Pons (tissue), 1 donor: ENCODE results near the gene RPS6KC1.
"Not testable (repeated sequence)": the region's sequence is repeated elsewhere in the genome, so short reads cannot be mapped to it uniquely, and the experiment has no call there.

Source experiments
- DNase-seq: peaks from one replicate; pipeline ENCODE4 v3.0.0-alpha.2; 2016; ENCODE audit warnings: low spot score

RPS6KC1 gene

DNA sequence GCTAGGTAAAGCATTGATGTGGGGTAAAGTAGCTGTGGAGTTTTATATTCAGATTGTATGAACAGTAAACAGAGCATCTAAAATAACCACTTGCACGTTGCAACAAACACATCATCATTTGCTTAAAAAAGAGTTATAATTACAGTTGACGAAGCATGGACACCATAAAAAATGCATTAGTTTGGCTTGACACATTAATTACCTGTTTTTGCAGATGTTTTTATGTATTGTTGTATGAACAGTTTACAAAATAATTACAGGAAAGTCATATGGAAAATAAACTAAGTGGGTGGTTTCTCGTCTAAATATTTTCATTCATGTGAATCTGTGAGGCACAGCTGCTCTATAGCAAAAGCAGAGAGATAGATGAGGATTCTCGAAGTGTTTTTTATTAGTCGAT is 108.3 kb downstream of the RPS6KC1 start:
- no peak for DNase-seq

DNA sequence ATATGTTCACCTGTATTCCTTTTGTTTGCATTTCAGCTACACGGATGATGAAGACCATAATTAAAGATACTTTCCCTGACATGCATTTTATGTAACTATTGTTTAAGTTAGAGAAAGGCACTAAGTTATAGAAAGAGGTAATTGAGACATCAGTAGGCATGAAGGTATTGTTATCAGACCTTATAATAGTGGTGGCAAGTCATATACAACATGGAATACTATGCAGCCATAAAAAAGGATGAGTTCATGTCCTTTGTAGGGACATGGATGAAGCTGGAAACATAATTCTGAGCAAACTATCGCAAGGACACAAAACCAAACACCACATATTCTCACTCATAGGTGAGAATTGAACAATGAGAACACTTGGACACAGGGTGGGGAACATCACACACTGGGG is 109.4 kb downstream of the RPS6KC1 start:
- DNase-seq = not testable (repeated sequence)

DNA sequence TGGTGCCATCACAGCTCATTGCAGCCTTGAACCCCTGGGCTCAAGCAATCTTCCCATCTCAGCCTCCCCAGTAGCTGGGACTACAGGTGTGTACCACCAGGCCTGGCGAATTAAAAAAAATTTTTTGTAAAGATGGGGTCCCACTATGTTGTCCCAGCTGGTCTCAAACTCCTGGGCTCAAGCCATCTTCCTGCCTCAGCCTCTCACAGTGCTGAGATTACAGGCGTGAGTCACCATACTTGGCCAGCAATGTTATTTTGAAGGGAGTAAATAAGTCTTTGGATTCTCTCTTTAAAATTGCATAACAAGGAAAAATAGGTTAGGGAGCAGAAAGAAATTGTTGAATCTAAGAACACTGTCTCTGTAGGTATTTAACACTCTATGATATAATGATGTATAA is 111.3 kb downstream of the RPS6KC1 start:
- no peak for DNase-seq

DNA sequence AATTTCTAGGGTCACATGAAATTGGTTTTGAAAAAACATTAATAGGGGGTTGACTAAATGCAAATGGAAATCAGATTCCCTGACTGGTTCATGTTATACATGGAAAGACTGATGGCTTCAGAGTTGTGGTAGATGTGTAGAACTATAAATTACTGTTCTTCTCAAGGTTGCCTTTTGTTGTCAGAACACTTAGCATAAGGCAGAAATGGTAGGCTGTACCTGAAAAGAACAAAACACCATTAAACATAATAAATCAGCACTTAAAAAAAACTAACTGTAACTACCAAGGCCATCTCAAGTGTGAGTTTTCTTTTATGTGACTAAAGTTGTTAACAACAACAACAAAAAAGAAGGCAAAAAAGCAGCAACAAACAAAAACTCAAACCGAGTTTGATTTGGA is 111.8 kb downstream of the RPS6KC1 start:
- DNase-seq = no peak

DNA sequence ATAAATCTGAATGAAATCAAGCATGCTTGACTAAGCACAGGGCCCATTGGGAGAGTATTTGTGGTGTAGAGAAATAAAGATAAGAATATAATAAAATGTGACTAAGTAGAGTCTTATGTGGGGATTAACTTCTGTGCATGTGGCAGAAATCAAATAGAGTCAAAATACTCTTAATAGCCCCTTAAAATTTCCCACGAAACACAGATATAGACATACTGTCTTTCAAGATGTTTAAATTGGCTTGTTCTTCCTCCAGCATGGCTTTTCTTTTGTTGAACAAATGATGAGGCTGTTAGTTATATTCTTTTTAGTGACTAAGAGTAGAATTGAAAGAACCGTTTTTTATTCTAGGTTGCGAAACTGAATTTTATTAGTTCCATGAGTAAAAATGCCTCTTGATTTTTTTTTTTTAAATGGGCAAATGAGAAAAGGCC is 112.3 kb downstream of the RPS6KC1 start:
- no peak for DNase-seq

DNA sequence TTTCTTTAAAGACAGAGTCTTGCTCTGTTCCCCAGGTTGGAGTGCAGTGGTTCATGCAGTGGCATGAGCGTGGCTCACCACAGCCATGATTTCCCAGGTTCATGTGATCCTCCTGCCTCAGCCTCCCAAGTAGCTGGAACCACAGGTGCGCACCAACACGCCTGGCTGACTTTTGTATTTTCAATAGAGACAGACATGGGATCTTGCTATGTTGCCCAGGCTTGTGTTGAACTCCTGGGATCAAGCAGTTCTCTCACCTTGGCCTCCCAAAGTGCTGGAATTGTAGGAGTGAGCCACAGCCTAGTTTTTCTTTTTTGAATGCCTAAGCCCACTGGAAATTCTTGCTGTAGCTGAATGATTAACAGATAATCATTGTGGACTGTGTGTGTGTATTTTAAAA is 113.5 kb downstream of the RPS6KC1 start:
- no peak for DNase-seq

DNA sequence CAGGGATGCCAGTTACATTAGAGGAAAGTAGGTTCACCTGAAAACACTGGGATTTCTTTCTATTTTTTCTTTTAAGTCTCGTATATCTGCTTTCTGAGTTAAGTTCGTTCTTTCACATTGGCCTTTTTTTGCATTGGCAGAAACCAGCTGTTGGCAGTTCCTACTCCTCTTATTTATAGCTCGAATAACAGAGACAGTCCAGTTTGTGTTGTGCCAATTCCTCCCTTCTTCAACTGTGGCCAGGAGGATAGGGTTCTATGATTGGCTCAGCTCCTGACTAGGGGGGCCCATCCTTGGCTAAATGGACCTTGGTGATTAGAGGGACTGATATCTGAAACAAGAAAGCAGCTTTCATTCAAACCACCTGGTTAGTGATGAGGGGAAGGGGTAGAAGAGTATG is 115.8 kb downstream of the RPS6KC1 start:
- DNase-seq = peak; percentile 8

DNA sequence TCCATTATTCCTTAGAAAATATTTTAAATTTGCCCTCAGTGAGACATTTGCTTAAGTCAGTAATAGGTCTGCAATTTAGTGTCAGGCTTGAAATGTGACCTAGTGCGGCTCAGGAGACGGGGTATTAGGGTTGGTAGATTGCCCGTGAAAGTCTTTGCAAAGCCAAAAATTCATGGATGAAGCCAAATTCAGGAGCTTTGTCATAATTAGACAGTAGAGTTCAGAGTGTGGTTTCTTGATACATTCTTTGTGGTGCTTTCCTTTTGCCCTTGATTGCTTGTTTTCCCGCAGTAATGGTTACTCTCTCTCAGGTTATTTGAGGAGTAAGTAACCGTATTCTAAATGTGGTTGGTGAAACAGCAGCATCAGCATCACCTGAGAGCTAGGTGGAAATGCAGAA is 120.7 kb downstream of the RPS6KC1 start:
- no peak for DNase-seq

DNA sequence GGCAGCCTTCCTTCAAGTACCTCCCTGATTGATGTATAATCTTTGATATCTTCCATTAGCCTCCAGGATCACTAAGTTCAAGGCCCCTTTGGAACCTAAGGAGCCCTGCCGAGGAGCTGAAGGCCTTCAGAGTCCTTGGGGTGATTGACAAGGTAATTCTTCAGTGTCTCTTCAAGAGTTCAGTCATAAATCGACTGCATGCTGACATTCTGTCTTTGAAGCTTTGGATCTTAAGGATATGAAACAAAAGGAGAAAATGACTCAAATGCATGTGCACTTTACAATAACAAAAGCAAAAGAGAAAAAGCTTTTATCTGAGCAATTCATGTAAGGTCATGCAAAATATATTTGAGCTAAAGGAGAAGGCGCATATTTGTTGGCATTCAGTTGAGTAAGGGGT is 125.3 kb downstream of the RPS6KC1 start:
- DNase-seq = no peak

DNA sequence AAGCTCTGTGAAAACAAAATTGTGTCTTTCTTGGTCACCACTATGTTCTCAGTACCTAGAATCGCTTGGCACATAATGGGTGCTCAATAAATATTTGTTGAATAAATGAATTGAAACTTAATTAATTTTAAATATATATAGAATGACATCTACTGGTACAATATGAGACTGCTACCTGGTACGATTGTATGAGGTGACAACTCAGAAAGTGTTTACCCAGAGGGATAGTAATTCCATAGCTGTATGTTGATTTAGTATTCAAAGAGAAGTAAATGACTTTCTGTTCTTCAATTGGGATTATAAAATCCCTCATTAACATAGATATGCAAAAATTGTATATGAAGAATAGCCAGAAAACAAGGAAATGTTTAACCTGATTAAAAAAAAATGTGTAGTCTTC is 128.7 kb downstream of the RPS6KC1 start:
- DNase-seq = no peak

DNA sequence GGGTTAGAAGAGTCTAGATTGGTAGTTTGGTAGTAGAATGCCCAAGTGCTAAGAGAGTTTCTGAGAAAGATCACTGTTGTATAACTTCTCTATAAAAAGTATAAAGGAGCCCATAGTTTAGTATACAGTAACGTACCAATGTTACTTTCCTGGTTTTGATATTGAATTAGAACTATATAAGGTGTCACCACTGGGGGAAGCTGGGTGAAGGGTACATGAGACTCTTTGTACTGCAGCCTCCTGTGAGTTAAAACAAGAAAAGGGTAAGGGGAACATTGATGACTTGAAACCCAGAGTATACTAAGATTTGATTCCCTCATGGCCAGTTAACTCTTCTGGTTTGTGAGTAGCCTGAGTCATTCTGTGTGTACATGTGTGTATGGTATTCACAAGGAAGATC is 129.8 kb downstream of the RPS6KC1 start:
- DNase-seq = no peak

DNA sequence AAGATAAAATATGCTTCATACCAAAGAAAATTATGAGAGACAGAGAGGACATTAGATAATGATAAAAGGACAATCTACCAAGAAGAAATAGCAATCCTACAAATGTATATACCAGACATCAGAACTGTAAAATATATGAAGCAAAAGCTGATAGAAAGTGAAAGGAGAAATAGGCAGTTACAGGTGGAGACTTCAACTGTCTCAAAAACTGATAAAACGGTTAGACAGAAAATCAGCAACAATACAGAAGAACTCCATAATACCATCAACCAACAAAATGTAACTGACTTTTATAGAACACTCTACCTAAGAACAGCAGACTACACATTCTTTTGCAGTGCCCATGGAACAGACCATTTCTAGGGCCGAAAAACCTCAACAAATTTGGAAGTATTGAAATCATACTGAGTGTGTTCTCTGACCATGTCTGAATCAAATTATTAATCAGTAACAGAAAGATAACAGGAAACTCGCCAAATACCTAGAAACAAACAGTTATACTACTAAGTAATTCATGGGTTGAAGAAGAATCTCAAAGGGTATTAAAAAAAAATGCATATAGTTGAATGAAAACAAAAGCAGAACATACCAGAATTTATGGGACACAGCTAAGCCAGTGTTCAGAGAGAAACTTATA is 132.1 kb downstream of the RPS6KC1 start:
- no peak for DNase-seq

DNA sequence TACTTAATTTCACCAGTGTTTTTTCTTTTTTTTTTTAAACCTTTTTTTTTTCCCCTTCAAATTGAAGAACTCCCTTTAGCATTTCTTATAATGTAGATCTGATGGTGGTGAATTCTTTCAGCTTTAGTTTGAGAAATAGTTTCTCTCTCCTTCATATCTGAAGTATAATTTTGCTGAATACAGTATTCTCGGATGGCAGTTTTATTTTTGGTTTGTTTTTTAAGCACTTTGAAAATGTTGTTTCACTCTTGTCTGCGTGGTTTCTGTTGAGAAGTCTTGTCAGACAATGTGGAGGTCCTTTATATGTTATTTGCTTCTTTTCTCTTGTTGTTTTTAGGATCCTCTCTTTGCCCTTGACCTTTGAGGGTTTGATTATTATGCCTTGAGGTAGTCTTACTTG is 135.1 kb downstream of the RPS6KC1 start:
- DNase-seq = no peak

DNA sequence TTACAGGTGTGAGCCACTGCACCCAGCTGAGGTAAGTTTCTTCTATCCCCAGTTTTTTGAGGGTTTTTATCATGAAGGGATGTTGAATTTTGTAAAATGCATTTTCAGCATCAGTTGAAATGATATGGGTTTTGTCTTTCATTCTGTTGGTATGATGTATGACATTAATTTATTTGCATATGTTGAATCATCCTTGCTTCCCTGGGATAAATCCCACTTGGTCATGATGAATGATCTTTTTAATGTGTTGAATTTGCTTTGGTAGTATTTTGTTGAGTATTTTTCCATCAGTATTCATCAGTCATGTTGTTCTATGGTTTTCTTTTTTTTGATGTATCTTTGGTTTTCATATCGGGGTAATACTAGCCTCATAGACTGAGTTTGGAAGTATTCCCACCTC is 141.0 kb downstream of the RPS6KC1 start:
- no peak for DNase-seq

DNA sequence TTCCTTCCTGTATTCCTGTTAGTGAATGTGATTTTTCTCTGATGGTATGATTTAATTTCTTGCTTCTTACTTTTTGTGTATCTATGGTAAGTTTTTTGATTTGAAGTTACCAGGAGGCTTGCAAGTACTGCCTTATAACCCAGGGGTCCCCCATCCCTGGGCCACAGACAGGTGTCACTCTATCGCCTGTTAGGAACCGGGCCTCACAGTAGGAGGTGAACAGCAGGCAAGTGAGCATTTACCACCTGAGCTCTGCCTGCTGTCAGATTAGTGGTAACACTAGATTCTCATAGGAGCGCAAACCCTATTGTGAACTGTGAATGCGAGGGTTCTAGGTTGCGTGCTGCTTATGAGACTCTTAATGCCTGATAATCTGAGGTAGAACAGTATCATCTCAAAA is 143.3 kb downstream of the RPS6KC1 start:
- no peak for DNase-seq

DNA sequence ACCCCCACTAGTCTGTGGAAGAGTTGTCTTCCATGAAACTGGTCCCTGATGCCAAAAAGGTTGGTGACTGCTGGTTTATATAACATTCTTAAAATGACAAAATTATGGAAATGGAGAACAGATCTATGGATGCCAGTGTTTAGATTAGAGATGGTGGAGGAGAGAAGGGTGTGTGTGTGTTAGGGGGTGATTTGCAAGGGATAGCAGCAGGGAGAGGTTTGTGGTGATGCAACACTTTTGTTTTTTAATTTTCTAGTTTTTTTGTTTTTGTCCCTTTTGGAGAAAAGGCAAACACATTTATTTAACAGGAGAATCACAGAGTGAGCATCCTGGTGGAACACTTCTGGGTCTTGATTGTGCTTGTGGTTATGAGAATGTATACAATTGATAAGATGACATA is 143.8 kb downstream of the RPS6KC1 start:
- no peak for DNase-seq

DNA sequence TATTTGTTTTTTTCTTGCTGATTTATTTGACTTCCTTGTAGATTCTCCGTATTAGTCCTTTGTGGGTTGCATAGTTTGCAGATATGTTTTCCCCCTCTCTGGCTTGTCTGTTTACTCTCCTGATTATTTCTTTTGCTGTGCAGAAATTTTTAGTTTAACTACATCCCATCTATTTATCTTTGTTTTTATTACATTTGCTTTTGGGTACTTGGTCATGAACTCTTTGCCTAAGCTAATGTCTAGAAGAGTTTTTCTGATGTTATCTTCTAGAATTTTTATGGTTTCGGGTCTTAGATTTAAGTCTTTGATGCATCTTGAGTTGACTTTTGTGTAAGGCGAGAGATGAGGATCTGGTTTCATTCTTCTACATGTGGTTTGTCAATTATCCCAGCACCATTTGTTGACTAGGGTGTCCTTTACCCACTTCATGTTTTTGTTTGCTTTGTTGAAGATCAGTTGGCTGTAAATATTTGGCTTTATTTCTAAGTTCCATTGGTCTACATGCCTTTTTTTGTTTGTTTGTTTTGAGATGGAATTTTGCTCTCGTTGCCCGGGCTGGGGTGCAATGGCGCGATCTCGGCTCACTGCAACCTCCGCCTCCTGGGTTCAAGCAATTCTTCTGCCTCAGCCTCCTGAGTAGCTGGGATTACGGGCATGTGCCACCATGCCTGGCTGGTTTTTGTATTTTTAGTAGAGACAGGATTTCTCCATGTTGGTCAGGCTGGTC is 145.4 kb downstream of the RPS6KC1 start:
- DNase-seq = not testable (repeated sequence)

DNA sequence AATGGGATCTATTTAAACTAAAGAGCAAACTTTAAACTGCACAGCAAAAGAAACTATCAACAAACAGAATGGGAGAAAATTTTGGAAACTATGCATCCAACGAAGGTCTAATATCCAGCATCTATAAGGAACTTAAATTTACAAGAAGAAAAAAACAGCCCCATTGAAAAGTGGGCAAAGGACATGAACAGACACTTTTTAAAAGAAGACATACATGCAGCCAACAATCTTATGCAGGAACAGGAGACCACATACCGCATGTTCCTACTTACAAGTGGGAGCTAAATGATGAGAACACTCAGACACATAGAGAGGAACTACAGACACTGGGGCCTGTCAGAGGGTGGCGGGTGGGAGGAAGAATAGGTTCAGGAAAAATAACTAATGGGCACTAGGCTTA is 149.6 kb downstream of the RPS6KC1 start:
- no peak for DNase-seq

DNA sequence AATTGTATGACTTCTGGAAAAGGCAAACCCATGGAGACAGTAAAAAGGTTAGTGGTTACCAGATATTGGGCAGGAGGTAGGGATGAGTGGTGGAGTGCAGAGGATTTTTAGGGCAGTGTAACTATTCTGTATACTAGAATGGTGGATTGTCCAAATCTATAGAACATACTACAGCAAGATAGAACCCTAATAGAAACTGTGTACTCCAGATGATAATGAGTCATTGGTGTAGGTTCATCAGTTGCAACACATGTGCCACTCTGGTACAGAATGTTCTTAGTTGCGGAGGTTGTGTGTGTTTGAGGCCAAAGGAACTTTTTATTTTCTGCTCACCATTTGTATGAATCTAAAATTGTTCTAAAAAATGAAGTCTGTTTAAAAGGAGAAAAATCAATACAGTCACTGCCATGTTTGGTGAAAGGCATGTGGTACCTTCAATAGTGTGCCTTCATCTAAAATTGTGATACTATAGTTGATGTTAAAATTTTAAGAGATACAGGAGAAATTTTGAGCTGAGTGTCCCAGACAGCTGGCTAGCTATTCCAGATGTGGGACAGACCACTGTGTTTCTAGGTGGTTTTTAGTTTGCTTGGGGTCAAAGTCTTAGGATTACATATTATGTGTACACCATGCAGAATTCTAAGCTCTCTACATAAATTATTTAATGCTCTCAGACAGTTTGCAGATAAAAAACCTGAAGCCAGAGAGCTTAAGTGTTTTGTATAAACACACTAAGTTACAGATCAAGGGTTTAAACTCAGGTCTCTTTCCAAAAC is 150.5 kb downstream of the RPS6KC1 start:
- no peak for DNase-seq

DNA sequence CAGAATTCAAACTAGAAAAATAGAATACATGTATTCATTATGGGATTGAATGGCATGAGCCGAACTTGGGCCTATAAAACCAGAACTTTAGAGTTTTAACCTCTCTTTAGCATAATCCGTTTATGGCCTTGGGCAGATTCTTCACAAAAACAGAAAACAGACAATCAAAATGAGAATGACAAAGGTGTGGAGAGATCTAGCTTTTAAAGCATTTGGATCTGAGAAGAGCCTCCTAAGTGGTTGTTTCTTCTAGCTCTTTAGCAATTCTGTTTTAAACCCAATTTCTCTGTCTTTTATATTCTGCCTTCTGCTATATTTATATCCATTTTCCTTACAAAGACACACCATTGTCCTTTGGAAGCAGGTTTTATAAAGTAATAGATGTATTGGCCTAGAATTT is 160.2 kb downstream of the RPS6KC1 start:
- DNase-seq = no peak

DNA sequence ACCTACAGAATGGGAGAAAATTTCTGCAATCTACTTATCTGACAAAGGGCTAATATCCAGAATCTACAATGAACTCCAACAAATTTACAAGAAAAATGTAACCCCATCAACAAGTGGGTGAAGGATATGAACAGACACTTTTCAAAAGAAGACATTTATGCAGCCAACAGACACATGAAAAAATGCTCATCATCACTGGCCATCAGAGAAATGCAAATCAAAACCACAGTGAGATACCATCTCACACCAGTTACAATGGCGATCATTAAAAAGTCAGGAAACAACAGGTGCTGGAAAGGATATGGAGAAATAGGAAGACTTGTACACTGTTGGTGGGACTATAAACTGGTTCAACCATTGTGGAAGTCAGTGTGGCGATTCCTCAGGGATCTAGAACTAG is 168.0 kb downstream of the RPS6KC1 start:
- DNase-seq = not testable (repeated sequence)

DNA sequence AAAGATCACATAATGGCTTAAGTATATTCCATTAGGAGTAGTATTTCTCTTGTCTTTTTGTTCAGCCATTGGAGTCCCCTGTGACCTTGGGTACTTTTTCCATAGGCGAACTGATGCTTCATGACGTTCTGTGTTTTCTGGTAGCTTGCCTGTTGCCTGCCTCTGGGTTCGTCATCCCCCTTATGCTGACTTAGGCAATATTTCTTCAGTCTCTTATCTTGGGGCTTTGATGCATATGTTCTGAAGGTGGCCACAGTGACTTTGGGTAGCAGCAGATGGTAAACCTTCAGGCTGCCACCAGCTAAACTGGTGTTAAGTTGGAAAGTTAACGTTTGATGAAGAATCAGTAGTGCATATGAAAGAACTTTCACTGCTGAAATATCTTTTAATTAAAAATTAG is 170.2 kb downstream of the RPS6KC1 start:
- DNase-seq = no peak

DNA sequence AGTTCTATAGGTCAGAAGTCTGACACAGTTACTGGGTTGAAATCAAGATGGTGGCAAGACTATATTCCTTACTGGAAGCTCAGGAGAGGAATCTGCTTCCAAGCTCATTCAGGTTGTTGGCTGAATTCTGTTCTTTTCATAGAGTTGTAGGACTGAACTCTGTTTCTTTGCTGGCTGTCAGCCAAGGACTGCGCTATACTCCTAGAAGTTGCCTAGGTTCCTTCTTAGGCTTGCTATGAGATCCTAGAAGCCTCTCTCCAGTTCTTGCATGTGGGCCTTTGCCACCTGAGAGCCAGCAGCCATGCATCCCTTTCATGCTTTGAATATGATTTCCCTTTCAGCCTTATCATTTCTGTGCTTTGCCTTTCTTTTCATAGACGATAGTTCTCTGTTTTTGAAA is 176.4 kb downstream of the RPS6KC1 start:
- no peak for DNase-seq
